HCT116 (cell line): ENCODE results near the gene ADK. TPM values are rescaled to one million over a fixed set of nuclear protein-coding genes. Genes with fewer than 3 reads are reported as not detected.

Source experiments
- ATAC-seq: fragments of 200-7000 bp; cut with Tn5 transposase; 2 replicates; pipeline ENCODE4 v1.9.1; 2020; ENCODE audit warnings: mild to moderate bottlenecking, moderate library complexity
- BruUV-seq: library from RNA; stranded (reverse); fragments of 400-500 nt; replicated peaks from 2 replicates; lab custom pipeline; 2021; lab: Mats Ljungman, UMichigan
- CTCF ChIA-PET: fragments of 300-600 bp; sonication (Branson Sonifier 250); formaldehyde crosslinking; loops from one replicate; lab custom pipeline; 2021; ENCODE audit warnings: antibody characterized with exemption; lab: Charles Lee
- POLR2A ChIA-PET: fragments of 300-600, 350-600 bp; sonication (Branson Sonifier 250); formaldehyde crosslinking; loops from one replicate; lab custom pipeline; 2021; ENCODE audit warnings: antibody characterized with exemption; lab: Charles Lee
- RAD21 ChIA-PET, 2 experiments: fragments of 300-600 bp; sonication (Branson Sonifier 250); formaldehyde crosslinking; loops; one replicate each; lab custom pipeline; 2023; ENCODE audit warnings: low total read pairs in 2 of 2; ENCODE audit not compliant: uncharacterized antibody in 2 of 2, unreplicated experiment in 2 of 2, low non-redundant PET in 1 of 2; lab: Charles Lee
- DNase-seq: peaks from one replicate; pipeline ENCODE4 v3.0.0-alpha.2; 2010; ENCODE audit warnings: low read depth, low spot score
- H2AFZ ChIP-seq: fragments of 200-600 bp; shearing (Covaris generic), sonication (generic); 2 replicates; pipeline ENCODE4 v1.6.1; 2017; ENCODE audit warnings: low read depth, mixed run types, mixed read lengths, antibody characterized with exemption, low read length; ENCODE audit not compliant: poor library complexity, severe bottlenecking
- H3K27ac ChIP-seq: 2 replicates; pipeline ENCODE4 v1.5.1; 2012; ENCODE audit warnings: low read depth, low read length
- H3K27me3 ChIP-seq: fragments of 200-600 bp; sonication (generic); 2 replicates; pipeline ENCODE4 v1.6.1; 2016; ENCODE audit warnings: mixed run types, low read length, mixed read lengths; ENCODE audit not compliant: insufficient read depth
- H3K36me3 ChIP-seq, 2 experiments: fragments of 200-500 bp in 1 of 2; fragments of 200-600 bp in 1 of 2; sonication (Bioruptor generic) in 1 of 2; sonication (generic) in 1 of 2; 2 replicates each; pipeline versions ENCODE4 v1.5.1 to v1.6.1; 2014 to 2016; ENCODE audit warnings: low read length in 2 of 2, inconsistent platforms in 1 of 2, mixed read lengths in 1 of 2, mixed run types in 1 of 2; ENCODE audit not compliant: insufficient read depth in 2 of 2, control insufficient read depth in 1 of 2
- H3K4me1 ChIP-seq, 2 experiments: fragments of 200-600 bp in 1 of 2; sonication (generic) in 1 of 2; 2 replicates each; pipeline versions ENCODE4 v1.5.1 to v1.6.1; 2012 to 2017; ENCODE audit warnings: low read length in 2 of 2, inconsistent platforms in 1 of 2, mild to moderate bottlenecking in 1 of 2, mixed read lengths in 1 of 2, mixed run types in 1 of 2, moderate library complexity in 1 of 2; ENCODE audit not compliant: insufficient read depth in 2 of 2, control insufficient read depth in 1 of 2
- H3K4me2 ChIP-seq: fragments of 200-600 bp; sonication (generic); 2 replicates; pipeline ENCODE4 v1.6.1; 2017; ENCODE audit warnings: mixed run types, low read length, mixed read lengths
- H3K4me3 ChIP-seq, 2 experiments: fragments of 200-600 bp in 1 of 2; sonication (generic) in 1 of 2; replicated peaks in 1 of 2; 2 replicates each; pipeline ENCODE4 v1.5.1; 2011 to 2016; ENCODE audit warnings: low read length in 2 of 2, control low read depth in 1 of 2, low read depth in 1 of 2, mild to moderate bottlenecking in 1 of 2, mixed read lengths in 1 of 2, mixed run types in 1 of 2
- H3K79me2 ChIP-seq: fragments of 200-600 bp; sonication (generic); 2 replicates; pipeline ENCODE4 v1.6.1; 2017; ENCODE audit warnings: mild to moderate bottlenecking, mixed run types, low read length, moderate library complexity, mixed read lengths; ENCODE audit not compliant: insufficient read depth
- H3K9ac ChIP-seq: fragments of 200-600 bp; sonication (generic); 2 replicates; pipeline ENCODE4 v1.6.1; 2016; ENCODE audit warnings: low read length, mixed read lengths
- H3K9me2 ChIP-seq: fragments of 200-600 bp; sonication (generic), shearing (Covaris generic); 2 replicates; pipeline ENCODE4 v1.6.1; 2017; ENCODE audit warnings: mixed run types, mild to moderate bottlenecking, moderate library complexity; ENCODE audit not compliant: insufficient read depth
- H3K9me3 ChIP-seq, 2 experiments: fragments of 200-500 bp in 1 of 2; fragments of 200-600 bp in 1 of 2; sonication (Bioruptor generic) in 1 of 2; sonication (generic) in 1 of 2; 2 replicates each; pipeline ENCODE4 v1.6.1; 2014 to 2017; ENCODE audit warnings: low read length in 2 of 2, mixed read lengths in 2 of 2, inconsistent platforms in 1 of 2, low read depth in 1 of 2, mild to moderate bottlenecking in 1 of 2, mixed run types in 1 of 2, moderate library complexity in 1 of 2; ENCODE audit not compliant: control insufficient read depth in 1 of 2, insufficient read depth in 1 of 2
- H4K20me1 ChIP-seq: fragments of 200-600 bp; sonication (generic), shearing (Covaris generic); 2 replicates; pipeline ENCODE4 v1.6.1; 2017; ENCODE audit warnings: mixed run types, mild to moderate bottlenecking, moderate library complexity; ENCODE audit not compliant: insufficient read depth
- CEBPB ChIP-seq: IDR thresholded peaks from 2 replicates; pipeline ENCODE4 v1.6.1; 2012; ENCODE audit warnings: low read depth
- FOSL1 ChIP-seq: IDR thresholded peaks from 2 replicates; pipeline ENCODE4 v1.6.1; 2012; ENCODE audit warnings: low read depth
- RAD21 ChIP-seq: IDR thresholded peaks from 2 replicates; pipeline ENCODE4 v1.6.1; 2012; ENCODE audit warnings: low read depth, mild to moderate bottlenecking
- SP1 ChIP-seq: IDR thresholded peaks from 2 replicates; pipeline ENCODE4 v1.6.1; 2012; ENCODE audit warnings: low read depth
- ZFX ChIP-seq: fragments of 450-650 bp; IDR thresholded peaks from 2 replicates; pipeline ENCODE4 v1.6.1; 2017
- intact Hi-C: fragments of 100-400 bp; cut with micrococcal nuclease; formaldehyde crosslinking; loops from 2 replicates; pipeline ENCODE4 v1.10.0; 2022
- total RNA-seq: library from RNA; stranded (reverse); gene quantifications from one replicate; pipeline ENCODE4 v1.2.1, GENCODE V29; 2021; ENCODE audit not compliant: unreplicated experiment
- TF ChIP-seq, protein P1 (sequence below): IDR thresholded peaks from 2 replicates; pipeline ENCODE4 v1.6.1; 2012; ENCODE audit warnings: low read depth
- TF ChIP-seq, protein P2 (sequence below): IDR thresholded peaks from 2 replicates; pipeline ENCODE4 v1.6.1; 2012
- TF ChIP-seq, protein P3 (sequence below): IDR thresholded peaks from 2 replicates; pipeline ENCODE4 v1.6.1; 2011; ENCODE audit warnings: mild to moderate bottlenecking, low read length, moderate library complexity; ENCODE audit not compliant: insufficient replicate concordance; ENCODE audit errors: extremely low read depth

ADK gene
- total RNA-seq, 1 experiment from 2014 or later: 55.0 TPM

DNA sequence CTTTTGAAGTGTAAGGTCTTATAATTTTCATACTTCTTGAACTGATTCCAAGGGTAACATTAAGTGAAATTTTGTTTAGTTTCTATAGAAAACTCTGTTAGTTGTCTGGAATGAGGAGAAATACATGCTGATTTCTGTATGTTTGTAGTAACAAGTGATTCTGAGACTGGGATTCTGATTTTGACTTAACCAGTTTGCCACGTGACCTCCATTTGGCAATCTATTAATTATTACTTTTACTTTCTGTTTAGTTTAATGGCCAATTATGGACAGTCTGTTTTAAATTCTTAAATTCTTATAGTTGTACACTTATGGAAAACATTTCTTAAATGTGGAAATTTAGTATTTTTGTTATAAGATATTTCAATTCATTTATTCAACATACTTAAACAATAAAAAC is 163.1 kb downstream of the ADK start (continued):
- TF ChIP-seq, protein P1, sequence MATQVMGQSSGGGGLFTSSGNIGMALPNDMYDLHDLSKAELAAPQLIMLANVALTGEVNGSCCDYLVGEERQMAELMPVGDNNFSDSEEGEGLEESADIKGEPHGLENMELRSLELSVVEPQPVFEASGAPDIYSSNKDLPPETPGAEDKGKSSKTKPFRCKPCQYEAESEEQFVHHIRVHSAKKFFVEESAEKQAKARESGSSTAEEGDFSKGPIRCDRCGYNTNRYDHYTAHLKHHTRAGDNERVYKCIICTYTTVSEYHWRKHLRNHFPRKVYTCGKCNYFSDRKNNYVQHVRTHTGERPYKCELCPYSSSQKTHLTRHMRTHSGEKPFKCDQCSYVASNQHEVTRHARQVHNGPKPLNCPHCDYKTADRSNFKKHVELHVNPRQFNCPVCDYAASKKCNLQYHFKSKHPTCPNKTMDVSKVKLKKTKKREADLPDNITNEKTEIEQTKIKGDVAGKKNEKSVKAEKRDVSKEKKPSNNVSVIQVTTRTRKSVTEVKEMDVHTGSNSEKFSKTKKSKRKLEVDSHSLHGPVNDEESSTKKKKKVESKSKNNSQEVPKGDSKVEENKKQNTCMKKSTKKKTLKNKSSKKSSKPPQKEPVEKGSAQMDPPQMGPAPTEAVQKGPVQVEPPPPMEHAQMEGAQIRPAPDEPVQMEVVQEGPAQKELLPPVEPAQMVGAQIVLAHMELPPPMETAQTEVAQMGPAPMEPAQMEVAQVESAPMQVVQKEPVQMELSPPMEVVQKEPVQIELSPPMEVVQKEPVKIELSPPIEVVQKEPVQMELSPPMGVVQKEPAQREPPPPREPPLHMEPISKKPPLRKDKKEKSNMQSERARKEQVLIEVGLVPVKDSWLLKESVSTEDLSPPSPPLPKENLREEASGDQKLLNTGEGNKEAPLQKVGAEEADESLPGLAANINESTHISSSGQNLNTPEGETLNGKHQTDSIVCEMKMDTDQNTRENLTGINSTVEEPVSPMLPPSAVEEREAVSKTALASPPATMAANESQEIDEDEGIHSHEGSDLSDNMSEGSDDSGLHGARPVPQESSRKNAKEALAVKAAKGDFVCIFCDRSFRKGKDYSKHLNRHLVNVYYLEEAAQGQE: no peak
- TF ChIP-seq SP1: no peak
- TF ChIP-seq, protein P2, sequence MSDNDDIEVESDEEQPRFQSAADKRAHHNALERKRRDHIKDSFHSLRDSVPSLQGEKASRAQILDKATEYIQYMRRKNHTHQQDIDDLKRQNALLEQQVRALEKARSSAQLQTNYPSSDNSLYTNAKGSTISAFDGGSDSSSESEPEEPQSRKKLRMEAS: no peak
- TF ChIP-seq CEBPB: no peak
- no peak for TF ChIP-seq ZFX
- TF ChIP-seq, protein P3, sequence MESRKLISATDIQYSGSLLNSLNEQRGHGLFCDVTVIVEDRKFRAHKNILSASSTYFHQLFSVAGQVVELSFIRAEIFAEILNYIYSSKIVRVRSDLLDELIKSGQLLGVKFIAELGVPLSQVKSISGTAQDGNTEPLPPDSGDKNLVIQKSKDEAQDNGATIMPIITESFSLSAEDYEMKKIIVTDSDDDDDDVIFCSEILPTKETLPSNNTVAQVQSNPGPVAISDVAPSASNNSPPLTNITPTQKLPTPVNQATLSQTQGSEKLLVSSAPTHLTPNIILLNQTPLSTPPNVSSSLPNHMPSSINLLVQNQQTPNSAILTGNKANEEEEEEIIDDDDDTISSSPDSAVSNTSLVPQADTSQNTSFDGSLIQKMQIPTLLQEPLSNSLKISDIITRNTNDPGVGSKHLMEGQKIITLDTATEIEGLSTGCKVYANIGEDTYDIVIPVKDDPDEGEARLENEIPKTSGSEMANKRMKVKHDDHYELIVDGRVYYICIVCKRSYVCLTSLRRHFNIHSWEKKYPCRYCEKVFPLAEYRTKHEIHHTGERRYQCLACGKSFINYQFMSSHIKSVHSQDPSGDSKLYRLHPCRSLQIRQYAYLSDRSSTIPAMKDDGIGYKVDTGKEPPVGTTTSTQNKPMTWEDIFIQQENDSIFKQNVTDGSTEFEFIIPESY: no peak

DNA sequence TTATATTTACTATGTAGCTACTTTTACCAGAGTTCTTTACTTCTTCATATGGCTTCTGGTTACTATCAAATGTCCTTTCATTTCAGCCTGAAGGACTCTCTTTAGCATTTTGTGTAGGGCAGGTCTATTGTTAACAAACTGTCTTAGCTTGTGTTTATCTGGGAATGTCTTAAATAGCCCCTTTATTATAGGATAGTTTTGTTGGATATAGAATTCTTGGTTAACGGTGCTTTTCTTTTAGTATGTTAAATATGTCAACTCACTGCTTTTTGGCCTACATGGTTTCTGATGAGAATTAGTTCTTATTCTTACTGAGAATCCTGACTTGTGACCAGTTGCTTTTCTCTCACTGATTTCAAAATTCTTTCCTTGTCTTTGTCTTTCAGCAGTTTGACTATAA is 169.0 kb downstream of the ADK start:
- H3K9me3 ChIP-seq: peaks cover 0 to 9% of the 10 kb centered on the region in 2 experiments; a peak in 1 of 4 replicates
- ATAC-seq: no peak
- no TSS peak for BruUV-seq
- H3K27me3 ChIP-seq: no peaks in the 10 kb centered on the region
- H3K4me1 ChIP-seq: no peaks in the 10 kb centered on the region
- CTCF ChIA-PET: no interaction called here
- no peak overlapping the region for H2AFZ ChIP-seq
- H3K9ac ChIP-seq: no peak overlapping the region
- H3K4me2 ChIP-seq: no peak overlapping the region
- intact Hi-C loops: no loop called here
- DNase-seq: no peak
- H4K20me1 ChIP-seq: no peaks in the 10 kb centered on the region
- H3K27ac ChIP-seq: no peak overlapping the region
- POLR2A ChIA-PET: no interaction called here
- no peak for TF ChIP-seq FOSL1
- TF ChIP-seq RAD21: no peak
- H3K4me3 ChIP-seq: no peak overlapping the region
- RAD21 ChIA-PET: no interaction called here
- H3K79me2 ChIP-seq: no peaks in the 10 kb centered on the region
- no peaks in the 10 kb centered on the region for H3K36me3 ChIP-seq
- no peaks in the 10 kb centered on the region for H3K9me2 ChIP-seq
